GM13977 (cell line): Measurements from ENCODE around the gene BBOX1.
"Not testable (repeated sequence)": the region's sequence is repeated elsewhere in the genome, so short reads cannot be mapped to it uniquely, and the experiment has no call there.

Experiments used
- DNase-seq: peaks from one replicate; pipeline ENCODE4 v3.0.0; 2012; ENCODE audit warnings: low spot score
- in situ Hi-C: fragments of 300-500 bp; cut with MboI; formaldehyde crosslinking; loops from one replicate; pipeline ENCODE4 v1.12.0; 2022; ENCODE audit warnings: low sequenced_read_pairs, low pct_unique_long_range_greater_than_20kb, mixed read lengths, inconsistent platforms; ENCODE audit not compliant: unreplicated experiment
- TF ChIP-seq, protein P1 (sequence below): IDR thresholded peaks from 2 replicates; pipeline ENCODE4 v1.5.1; 2012; ENCODE audit warnings: mild to moderate bottlenecking, control low read depth; ENCODE audit not compliant: insufficient read depth; ENCODE audit errors: extremely low read depth, missing control alignments

The BBOX1 gene

DNA sequence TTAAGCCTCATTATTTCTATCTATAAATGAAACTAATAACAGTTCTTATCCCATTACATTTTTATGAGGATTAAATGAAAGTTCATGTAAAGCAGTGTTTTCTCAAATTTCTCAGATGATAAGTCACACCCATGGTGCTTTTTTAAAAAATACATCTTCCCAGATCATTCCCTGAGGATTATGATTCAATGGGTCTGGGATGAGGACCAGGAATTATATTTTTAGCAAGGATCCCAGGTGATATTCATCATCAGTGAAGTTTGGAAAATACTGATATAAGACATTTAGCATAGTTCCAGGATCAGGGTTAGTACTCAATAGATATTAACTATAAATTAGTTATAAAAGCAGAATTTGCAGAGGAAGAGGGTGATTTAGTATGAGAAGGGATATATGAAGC lies 89.1 kb downstream of the BBOX1 start:
- DNase-seq: no peak
- TF ChIP-seq, protein P1, sequence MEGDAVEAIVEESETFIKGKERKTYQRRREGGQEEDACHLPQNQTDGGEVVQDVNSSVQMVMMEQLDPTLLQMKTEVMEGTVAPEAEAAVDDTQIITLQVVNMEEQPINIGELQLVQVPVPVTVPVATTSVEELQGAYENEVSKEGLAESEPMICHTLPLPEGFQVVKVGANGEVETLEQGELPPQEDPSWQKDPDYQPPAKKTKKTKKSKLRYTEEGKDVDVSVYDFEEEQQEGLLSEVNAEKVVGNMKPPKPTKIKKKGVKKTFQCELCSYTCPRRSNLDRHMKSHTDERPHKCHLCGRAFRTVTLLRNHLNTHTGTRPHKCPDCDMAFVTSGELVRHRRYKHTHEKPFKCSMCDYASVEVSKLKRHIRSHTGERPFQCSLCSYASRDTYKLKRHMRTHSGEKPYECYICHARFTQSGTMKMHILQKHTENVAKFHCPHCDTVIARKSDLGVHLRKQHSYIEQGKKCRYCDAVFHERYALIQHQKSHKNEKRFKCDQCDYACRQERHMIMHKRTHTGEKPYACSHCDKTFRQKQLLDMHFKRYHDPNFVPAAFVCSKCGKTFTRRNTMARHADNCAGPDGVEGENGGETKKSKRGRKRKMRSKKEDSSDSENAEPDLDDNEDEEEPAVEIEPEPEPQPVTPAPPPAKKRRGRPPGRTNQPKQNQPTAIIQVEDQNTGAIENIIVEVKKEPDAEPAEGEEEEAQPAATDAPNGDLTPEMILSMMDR: no peak
- in situ Hi-C loops: no loop called here

DNA sequence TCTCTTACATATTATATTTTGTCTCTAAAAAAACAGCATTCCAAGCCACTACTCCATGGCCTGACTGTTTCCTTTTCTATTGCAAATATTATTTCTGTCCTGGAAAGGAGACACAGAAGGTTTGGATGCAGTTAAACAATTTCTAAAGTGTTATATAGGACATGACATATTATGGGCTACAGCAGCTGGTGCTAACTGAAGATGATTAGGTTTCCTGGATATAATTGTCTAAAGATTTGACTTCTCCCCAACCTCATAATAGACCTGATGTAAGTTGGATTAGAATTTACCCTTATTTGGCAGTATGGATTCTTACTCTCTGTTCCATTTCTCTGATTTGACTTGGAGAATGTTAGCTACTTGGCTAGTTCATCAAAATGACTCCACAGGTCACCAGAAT lies 90.2 kb downstream of the BBOX1 start:
- no peak for DNase-seq
- TF ChIP-seq, protein P1: no peak
- in situ Hi-C loops: no loop called here

DNA sequence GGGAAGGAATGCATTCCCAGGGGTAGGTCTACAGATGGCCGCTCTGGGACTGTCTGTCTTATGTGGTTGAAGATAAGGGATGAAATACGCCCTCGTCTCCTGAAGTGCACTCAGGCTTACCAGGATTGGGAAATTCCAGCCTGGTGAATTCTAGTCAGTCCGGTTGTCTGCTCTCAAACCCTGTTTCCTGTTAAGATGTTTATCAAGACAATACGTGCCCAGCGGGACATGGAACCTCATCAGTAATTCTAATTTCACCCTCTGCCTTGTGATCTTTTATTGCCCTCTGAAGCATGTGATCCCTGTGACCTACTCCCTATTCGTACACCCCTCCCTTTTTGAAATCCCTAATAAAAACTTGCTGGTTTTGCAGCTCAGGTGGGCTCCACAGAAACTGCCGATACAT lies 95.3 kb downstream of the BBOX1 start:
- DNase-seq, in situ Hi-C loops: not testable (repeated sequence)

DNA sequence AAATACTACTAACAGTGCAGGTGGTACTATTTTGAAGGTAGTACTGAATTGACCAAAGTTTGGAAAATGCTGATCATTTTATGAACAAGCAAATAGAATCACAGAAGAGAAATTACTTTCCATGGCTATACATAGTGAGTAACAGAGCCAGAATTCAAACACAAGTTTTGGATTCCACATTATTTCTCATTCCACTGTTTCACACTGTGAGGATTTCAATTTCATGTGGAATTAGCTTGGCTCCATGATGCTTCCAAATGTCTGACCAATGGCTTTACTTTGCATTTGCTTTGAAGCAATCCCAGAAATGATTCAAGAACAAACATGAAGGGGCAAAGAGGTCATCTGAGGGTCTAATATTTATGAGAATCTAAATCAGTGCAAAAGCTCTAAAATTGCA lies 98.1 kb downstream of the BBOX1 start:
- no peak for DNase-seq
- TF ChIP-seq, protein P1: no peak
- in situ Hi-C loops: no loop called here

DNA sequence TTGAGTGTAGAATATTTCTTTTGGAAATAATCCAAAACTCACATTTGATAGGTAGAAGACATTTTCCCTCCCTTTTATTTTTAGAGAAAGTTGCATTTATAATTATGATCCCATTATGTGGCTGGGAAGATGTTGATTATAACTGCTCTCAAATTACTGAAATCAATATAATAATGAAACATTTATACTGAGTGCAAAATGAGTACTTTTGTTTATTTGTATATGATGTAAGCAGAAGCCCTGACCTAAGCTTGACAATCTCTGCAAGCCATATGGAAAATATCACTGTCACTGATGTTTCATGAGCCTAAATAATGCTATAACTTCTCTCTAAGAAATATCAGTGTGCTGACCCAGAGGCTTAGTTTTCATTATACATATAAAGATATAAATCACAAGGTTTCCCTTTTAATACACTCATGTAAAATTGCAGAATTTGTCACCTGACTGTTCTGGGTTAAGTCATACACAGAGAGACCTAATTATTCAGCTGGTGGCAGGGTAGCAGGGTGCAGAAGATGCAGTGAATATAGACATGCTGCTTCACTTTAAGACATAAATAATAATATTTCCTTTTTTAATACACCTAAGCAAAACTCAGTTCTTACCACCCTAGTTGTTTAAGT lies 99.2 kb downstream of the BBOX1 start:
- TF ChIP-seq, protein P1: no peak
- in situ Hi-C loops: no loop called here

DNA sequence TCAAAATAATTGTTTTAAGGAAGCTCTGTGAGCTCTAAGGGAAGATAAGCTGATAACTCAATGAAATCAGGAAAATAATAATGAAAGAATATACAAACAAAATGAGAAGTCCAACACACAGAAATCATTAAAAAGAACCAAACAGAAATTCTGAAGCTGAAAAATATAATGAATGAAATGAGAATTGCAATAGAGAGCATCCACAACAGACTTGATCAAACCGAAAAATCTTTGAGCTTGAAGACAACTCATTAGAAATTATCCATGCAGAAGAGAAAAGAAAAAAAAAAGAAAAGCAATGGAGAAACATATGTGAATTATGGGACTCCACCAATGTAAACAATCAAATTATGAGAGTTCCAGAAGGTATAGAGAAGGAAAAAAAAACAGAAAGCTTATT lies 101.0 kb downstream of the BBOX1 start:
- TF ChIP-seq, protein P1: no peak
- DNase-seq: no peak
- in situ Hi-C loops: no loop called here

More for the DNA sequence above, 99.2 kb downstream of the BBOX1 start:
- DNase-seq: no peak

DNA sequence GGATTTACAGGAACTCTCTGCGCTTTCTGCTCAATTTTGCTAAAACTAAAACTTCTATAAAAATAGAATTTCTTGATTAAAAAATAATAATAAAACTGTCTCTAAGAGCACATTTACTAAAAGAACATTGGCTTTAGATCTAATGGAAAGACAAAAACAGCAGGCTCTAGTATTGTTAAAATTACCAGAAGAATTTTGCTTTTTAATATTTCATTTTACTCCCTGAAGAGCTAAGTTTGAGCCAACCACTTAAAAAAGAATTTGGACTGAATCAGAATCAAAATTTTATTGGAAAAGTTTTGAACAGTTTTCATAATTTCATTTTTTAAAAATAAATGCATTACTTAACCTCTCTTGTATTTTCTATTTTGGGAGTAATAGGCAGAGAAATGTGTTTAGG lies 107.3 kb downstream of the BBOX1 start:
- in situ Hi-C loops: no loop called here

More for the DNA sequence above, 107.3 kb downstream of the BBOX1 start:
- DNase-seq: no peak
- TF ChIP-seq, protein P1: no peak
